Activated B cell treated with CpG ODN at 0.5 μM for 24 hours (primary cell): ENCODE measurements around the gene DNAH14. TPM values are rescaled to one million over a fixed set of nuclear protein-coding genes. Genes with fewer than 3 reads are reported as not detected.
"Not testable (repeated sequence)": the region's sequence is repeated elsewhere in the genome, so short reads cannot be mapped to it uniquely, and the experiment has no call there.

Experiments
- ATAC-seq: fragments of 200-7000 bp; cut with Tn5 transposase; one replicate; pipeline ENCODE4 v1.10.0; 2021; ENCODE audit warnings: low read depth, mild to moderate bottlenecking, moderate library complexity
- CTCF ChIA-PET: fragments of 350-600 bp; sonication (Branson Sonifier 250); formaldehyde crosslinking; loops from one replicate; lab custom pipeline; 2021; ENCODE audit warnings: antibody characterized with exemption; lab: Charles Lee
- POLR2A ChIA-PET: fragments of 350-600 bp; sonication (Branson Sonifier 250); formaldehyde crosslinking; loops from one replicate; lab custom pipeline; 2021; ENCODE audit warnings: antibody characterized with exemption; lab: Charles Lee
- DNase-seq: peaks from one replicate; pipeline ENCODE4 v3.0.0; 2022
- H3K27ac Mint-ChIP-seq: one replicate; pipeline ENCODE4 v1.8.0; 2020; ENCODE audit warnings: mixed read lengths
- H3K27me3 Mint-ChIP-seq: one replicate; pipeline ENCODE4 v1.8.0; 2021; ENCODE audit warnings: mixed read lengths
- H3K36me3 Mint-ChIP-seq: one replicate; pipeline ENCODE4 v1.8.0; 2021; ENCODE audit warnings: low read depth, mixed read lengths
- H3K4me1 Mint-ChIP-seq: one replicate; pipeline ENCODE4 v1.8.0; 2021; ENCODE audit warnings: mixed read lengths
- H3K4me3 Mint-ChIP-seq: one replicate; pipeline ENCODE4 v1.8.0; 2020; ENCODE audit warnings: mild to moderate bottlenecking, mixed read lengths
- H3K9me3 Mint-ChIP-seq: one replicate; pipeline ENCODE4 v1.8.0; 2020; ENCODE audit warnings: mixed read lengths
- intact Hi-C: fragments of 100-400 bp; cut with micrococcal nuclease; formaldehyde crosslinking; loops from one replicate; pipeline ENCODE4 v1.15.1; 2024
- total RNA-seq: library from RNA; stranded (reverse); gene quantifications from 2 replicates; pipeline ENCODE4 v1.2.3, GENCODE V29; 2022
- TF ChIP-seq, protein P1 (sequence below): fragments of 200-600 bp; IDR thresholded peaks from one replicate; pipeline ENCODE4 v1.8.0; 2022; ENCODE audit warnings: antibody characterized with exemption, mild to moderate bottlenecking

The DNAH14 gene
- total RNA-seq, 1 donor from 2014 or later: not detected

DNA sequence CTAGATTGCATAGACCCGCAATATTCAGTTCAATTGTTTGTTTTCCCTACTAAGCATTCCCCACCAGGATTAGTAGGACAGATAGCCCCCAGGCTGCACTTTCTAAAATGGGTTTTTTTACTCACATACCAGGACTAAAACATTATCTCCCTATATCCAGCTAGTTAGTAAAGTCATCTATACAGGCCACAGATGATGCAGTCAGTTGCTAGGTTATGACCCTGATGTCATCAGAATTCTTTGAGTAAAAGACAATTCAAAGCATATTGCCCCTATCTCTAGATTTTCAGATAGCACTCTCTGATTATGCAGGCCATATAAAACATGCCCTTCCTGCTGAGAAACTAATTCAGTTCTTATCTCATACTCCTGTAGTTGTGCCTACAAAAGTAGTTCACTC lies 294.8 kb downstream of the DNAH14 start:
- Mint-ChIP-seq H3K4me3 (no peak overlapping the region), H3K27me3 (peaks cover 3% of the 10 kb centered on the region), H3K9me3 (no peaks in the 10 kb centered on the region), H3K27ac (no peak overlapping the region), H3K36me3 (no peaks in the 10 kb centered on the region), H3K4me1 (no peaks in the 10 kb centered on the region)
- DNase-seq (no peak), ATAC-seq (no peak)
- ChIA-PET POLR2A (no interaction called here), CTCF (no interaction called here)
- TF ChIP-seq, protein P1, sequence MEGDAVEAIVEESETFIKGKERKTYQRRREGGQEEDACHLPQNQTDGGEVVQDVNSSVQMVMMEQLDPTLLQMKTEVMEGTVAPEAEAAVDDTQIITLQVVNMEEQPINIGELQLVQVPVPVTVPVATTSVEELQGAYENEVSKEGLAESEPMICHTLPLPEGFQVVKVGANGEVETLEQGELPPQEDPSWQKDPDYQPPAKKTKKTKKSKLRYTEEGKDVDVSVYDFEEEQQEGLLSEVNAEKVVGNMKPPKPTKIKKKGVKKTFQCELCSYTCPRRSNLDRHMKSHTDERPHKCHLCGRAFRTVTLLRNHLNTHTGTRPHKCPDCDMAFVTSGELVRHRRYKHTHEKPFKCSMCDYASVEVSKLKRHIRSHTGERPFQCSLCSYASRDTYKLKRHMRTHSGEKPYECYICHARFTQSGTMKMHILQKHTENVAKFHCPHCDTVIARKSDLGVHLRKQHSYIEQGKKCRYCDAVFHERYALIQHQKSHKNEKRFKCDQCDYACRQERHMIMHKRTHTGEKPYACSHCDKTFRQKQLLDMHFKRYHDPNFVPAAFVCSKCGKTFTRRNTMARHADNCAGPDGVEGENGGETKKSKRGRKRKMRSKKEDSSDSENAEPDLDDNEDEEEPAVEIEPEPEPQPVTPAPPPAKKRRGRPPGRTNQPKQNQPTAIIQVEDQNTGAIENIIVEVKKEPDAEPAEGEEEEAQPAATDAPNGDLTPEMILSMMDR: no peak
- intact Hi-C loops: no loop called here

- Mint-ChIP-seq H3K27ac (no peak overlapping the region), H3K27me3 (peaks cover 3% of the 10 kb centered on the region), H3K9me3 (no peaks in the 10 kb centered on the region), H3K36me3 (no peaks in the 10 kb centered on the region), H3K4me1 (no peaks in the 10 kb centered on the region), H3K4me3 (no peak overlapping the region)
- POLR2A ChIA-PET: no interaction called here
- DNase-seq (no peak), ATAC-seq (no peak)
- intact Hi-C loops: no loop called here
- TF ChIP-seq, protein P1: no peak
- CTCF ChIA-PET: no interaction called here
Observed at GRCh38 chr1:225225681-225226080, 296.2 kb downstream of the DNAH14 start.

GRCh38 chr1:225228871-225229303 lies 299.4 kb downstream of the DNAH14 start:
- CTCF ChIA-PET: no interaction called here
- H3K9me3 Mint-ChIP-seq: no peaks in the 10 kb centered on the region
- DNase-seq: no peak
- POLR2A ChIA-PET: no interaction called here
- peaks cover 3% of the 10 kb centered on the region for H3K27me3 Mint-ChIP-seq
- intact Hi-C loops: no loop called here
- TF ChIP-seq, protein P1: no peak
- no peak overlapping the region for H3K4me3 Mint-ChIP-seq
- H3K36me3 Mint-ChIP-seq: no peaks in the 10 kb centered on the region
- no peak overlapping the region for H3K27ac Mint-ChIP-seq
- no peaks in the 10 kb centered on the region for H3K4me1 Mint-ChIP-seq
- no peak for ATAC-seq

GRCh38 chr1:225229429-225229828 lies 300.0 kb downstream of the DNAH14 start:
- intact Hi-C loops, H3K4me3 Mint-ChIP-seq, POLR2A ChIA-PET, H3K36me3 Mint-ChIP-seq, DNase-seq, H3K27me3 Mint-ChIP-seq, H3K4me1 Mint-ChIP-seq, H3K27ac Mint-ChIP-seq, H3K9me3 Mint-ChIP-seq, ATAC-seq, CTCF ChIA-PET: not testable (repeated sequence)

GRCh38 chr1:225230483-225230882 lies 301.0 kb downstream of the DNAH14 start:
- no peaks in the 10 kb centered on the region for H3K9me3 Mint-ChIP-seq
- ChIA-PET CTCF (interaction anchor here (0.6 kb wide), 1 partner anchor 123 kb away, joined by 3 read pairs; no protein-coding TSS in a partner anchor), POLR2A (no interaction called here)
- H3K27me3 Mint-ChIP-seq: no peaks in the 10 kb centered on the region
- no peak overlapping the region for H3K4me3 Mint-ChIP-seq
- intact Hi-C loops: no loop called here
- TF ChIP-seq, protein P1: no peak
- no peaks in the 10 kb centered on the region for H3K4me1 Mint-ChIP-seq
- H3K27ac Mint-ChIP-seq: no peak overlapping the region
- no peaks in the 10 kb centered on the region for H3K36me3 Mint-ChIP-seq
- DNase-seq (no peak), ATAC-seq (no peak)

GRCh38 chr1:225232930-225233329 lies 303.5 kb downstream of the DNAH14 start:
- DNase-seq, H3K27ac Mint-ChIP-seq, H3K36me3 Mint-ChIP-seq, H3K4me1 Mint-ChIP-seq, intact Hi-C loops, H3K27me3 Mint-ChIP-seq, POLR2A ChIA-PET, ATAC-seq, CTCF ChIA-PET, H3K4me3 Mint-ChIP-seq: not testable (repeated sequence)
- peaks cover 13% of the 10 kb centered on the region for H3K9me3 Mint-ChIP-seq
